Tracheal epithelial cell (primary cell): Measurements from ENCODE around the gene HMCN1. TPM values are rescaled to one million over a fixed set of nuclear protein-coding genes. Genes with fewer than 3 reads are reported as not detected.

Experiments
- total RNA-seq: library from RNA; depleted of rRNA; stranded (reverse); fragments of >200 nt; gene quantifications from 2 replicates; pipeline ENCODE4 v1.2.1, GENCODE V29; 2014

HMCN1 gene
- total RNA-seq = 0.85 and 1.9 TPM in 2 replicates

DNA sequence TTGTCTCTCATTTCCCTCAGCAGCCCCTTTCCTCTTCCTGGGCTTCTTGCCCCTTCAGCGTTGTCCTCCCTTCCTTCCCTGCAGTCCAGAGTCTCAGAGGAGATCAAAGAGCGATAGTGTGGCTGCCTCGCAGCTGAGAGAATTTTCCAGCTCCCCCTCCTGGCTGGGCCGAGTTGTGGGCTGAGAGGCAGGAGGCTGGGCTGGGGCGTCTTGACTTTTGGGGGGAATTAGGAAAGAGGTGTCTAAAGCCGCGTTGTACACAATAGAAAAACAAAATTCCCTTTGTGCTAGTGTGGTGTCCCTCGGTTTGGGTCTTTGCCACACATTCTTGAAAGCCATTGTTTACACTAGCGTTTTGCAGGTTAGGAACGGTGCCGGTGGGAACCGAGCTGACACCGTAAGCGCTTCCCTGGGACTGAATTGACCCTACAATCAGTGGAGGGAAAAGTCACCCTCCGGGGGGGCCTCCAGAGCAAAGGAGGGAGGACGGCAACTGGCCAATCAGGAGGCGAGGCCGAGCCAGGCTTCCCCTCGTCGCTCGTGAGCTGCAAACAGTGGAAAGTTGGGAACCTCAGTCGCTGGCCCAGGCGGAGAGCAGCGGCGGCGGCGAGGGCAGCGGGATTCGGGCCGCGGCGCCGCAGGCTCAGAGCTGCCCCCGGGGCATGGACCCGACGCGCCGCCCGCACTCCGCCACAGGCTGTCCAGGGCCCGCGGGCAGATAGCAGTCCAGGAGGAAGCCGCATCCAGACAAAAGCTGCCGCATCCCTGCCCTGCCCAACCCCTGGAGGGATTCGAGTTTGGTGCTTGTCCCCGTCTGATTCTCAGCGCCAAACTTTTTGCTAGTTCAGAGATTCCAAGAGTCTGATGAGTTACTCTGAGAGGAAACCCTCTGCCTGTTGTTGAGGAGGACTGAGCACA lies at the start of gene HMCN1:
TSS of gene HMCN1 (plus strand) at position 574 of the 918 bp plus-strand sequence. CDS start 389 bp downstream, outside the sequence.

